GM18498 (cell line): ENCODE measurements around the gene FNBP1L.
"Not testable (repeated sequence)": the region's sequence is repeated elsewhere in the genome, so short reads cannot be mapped to it uniquely, and the experiment has no call there.

Experiments
- ATAC-seq: cut with Tn5 transposase; IDR thresholded peaks from one replicate; pipeline ENCODE4 v1.9.1; 2021; ENCODE audit warnings: mild to moderate bottlenecking, moderate library complexity; ENCODE audit not compliant: unreplicated experiment

FNBP1L gene

GRCh38 chr1:93526431-93526830 is 78.5 kb downstream of the FNBP1L start:
- ATAC-seq = no peak

DNA sequence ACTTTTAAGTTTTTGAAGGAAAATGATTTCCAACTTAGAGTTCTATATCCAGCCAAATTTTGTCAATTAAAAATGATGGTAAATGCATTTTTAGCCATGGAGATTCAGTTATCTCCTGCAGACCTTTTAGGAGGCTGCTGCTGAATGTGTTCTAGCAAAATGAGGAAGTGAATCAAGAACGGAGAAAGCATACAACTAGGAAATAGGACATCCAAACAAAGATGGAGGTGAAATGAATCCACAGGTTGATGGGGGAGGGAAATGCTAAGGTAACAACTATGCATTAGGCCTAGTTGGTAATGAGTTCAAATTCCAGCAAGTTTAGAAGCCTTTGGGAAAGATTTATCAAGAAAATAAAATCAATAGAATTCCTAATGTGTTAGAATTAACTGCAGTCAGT is 80.5 kb downstream of the FNBP1L start:
- no peak for ATAC-seq

GRCh38 chr1:93531193-93531592 is 83.3 kb downstream of the FNBP1L start:
- no peak for ATAC-seq

DNA sequence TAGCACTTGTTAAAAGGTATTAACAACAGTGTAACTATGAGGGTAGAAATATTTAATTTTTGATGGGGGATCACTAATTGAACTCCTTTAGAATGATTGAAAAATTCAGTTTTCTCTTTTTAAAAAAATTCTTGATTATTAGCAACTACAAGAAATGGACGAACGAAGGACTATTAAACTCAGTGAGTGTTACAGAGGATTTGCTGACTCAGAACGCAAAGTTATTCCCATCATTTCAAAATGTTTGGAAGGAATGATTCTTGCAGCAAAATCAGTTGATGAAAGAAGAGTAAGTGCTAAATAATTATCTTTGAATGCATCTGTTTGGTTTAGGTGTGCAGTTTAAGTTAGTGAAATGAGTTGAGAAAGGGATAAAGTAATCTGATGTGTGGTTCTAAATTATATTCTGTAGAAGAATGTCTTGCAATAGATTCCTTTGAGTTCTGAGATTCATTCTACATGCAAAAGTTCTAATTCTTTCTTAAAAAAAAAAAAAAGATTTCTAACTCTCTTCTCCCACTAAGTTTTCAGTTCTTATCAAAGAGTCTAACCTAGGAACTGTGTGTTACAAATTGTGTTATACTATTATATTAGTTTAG is 85.0 kb downstream of the FNBP1L start:
- no peak for ATAC-seq

- ATAC-seq = no peak
These were observed 85.8 kb downstream of the FNBP1L start for GRCh38 chr1:93533677-93534076.

- ATAC-seq = no peak
These were observed 89.5 kb downstream of the FNBP1L start for GRCh38 chr1:93537396-93537795.

GRCh38 chr1:93537924-93538323 is 90.0 kb downstream of the FNBP1L start:
- no peak for ATAC-seq

DNA sequence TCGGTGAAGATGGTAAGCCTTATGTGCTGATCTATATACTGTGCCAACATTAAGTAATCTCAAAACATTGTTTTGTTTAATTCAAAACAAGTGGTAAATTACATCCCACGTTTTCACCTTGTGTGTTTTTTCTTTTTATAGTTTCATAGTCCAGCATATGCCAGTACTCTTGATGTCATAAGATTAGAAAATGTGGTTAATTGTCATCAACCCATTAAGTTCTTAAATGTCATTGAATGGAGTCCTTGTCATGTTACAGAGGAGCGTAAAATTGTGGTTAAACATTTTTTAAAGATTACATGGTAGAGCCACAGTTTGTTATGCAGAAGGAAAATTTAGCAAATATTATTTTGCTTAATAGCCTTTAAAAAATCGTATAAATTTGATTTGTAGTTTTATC is 93.1 kb downstream of the FNBP1L start:
- no peak for ATAC-seq

DNA sequence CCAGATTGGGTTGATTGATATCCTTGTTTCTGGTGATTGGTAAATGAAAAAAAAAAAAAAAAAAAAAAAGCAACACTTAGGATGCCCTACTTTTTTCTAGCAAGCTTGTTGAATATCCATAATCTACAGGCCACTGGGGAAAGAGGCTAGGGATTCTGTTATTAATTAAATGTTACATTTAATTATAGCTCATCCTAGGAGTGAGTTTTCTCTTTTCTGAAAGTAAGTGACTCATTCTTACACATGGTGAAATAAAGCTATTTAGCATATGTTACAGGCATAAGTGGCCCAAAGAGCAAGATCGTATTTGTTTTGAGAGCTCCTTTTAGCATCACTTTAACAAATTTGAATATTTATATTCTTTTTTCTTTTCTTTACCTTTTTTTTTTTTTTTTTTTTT is 94.5 kb downstream of the FNBP1L start:
- no peak for ATAC-seq

- no peak for ATAC-seq
These were observed 98.4 kb downstream of the FNBP1L start for GRCh38 chr1:93546162-93546863.

GRCh38 chr1:93549131-93549530 is 101.2 kb downstream of the FNBP1L start:
- no peak for ATAC-seq

GRCh38 chr1:93549811-93550210 is 101.9 kb downstream of the FNBP1L start:
- ATAC-seq = no peak

- ATAC-seq = no peak
These were observed 105.0 kb downstream of the FNBP1L start for GRCh38 chr1:93552741-93553455.

DNA sequence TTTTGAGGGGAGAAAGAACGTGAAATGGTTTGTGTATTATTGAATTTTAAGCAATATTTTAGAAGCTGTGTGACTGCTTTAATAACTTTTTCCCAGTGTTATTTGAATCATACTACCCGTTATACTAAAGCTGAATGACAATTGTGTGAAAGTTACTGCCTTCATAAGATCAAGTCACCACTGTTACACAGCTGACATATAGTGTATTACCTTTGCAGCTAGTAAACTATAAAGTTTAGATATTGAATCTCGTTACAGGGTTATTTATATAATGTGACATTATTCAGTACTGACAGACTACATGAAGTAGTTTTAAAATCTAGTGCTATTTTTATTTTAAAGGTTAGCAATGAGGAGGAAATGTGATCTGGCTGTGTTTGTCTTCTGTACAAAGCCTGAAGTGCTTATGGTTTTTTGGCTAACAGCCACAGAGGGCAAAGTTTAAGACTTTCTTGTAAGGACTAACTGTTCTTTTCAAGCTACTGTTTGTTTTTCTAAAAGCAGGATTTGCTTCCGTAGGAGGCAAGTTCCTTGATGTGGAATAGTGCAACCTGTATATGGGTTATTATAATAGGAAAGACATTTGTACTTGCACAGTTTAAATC is 106.1 kb downstream of the FNBP1L start:
- ATAC-seq = not testable (repeated sequence)

DNA sequence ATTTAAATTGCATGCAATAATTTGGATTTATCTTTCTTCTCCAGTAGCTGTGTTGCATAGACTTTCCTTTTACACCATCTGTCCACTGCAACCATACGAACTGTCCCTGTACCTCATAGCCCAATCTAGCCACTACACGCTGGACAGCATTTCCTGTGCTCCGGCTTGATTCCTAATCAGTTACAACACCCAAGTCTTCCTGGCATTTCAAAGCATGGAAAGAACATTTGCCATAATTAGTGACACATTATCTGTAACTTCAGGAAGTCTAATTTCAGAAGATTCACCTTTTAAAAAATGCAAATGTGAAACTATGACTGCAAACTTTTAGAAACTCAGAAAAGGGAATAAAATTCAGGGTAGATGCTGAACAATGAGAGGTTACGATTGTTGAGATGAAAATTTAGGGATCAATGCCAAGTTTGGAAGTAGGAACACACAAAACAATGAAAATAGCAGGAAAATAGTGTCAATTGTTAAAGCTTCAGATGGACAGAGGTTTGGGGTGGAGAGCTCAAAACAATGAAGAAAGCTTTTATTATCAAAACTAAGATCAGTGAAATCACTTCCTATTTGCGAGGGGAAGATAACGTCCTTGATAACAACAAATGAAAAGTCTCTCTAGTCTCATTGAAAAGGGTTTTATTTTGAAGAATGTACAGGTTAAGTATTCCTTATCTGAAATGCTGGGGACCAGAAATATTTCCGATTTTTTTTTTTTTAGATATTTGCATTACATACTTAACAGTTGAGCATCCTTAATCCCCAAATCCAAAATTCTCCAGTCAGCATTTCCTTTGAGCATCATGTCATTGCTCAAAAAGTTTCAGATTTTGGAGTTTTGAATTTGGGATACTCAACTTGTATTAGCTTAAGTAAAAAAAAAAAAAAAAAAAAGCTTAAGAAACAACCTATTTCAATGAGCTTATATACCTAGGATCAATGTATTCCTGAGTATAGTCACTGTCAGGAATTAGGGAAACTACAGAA is 107.3 kb downstream of the FNBP1L start:
- ATAC-seq = no peak

GRCh38 chr1:93556291-93556690 is 108.4 kb downstream of the FNBP1L start:
- no peak for ATAC-seq

DNA sequence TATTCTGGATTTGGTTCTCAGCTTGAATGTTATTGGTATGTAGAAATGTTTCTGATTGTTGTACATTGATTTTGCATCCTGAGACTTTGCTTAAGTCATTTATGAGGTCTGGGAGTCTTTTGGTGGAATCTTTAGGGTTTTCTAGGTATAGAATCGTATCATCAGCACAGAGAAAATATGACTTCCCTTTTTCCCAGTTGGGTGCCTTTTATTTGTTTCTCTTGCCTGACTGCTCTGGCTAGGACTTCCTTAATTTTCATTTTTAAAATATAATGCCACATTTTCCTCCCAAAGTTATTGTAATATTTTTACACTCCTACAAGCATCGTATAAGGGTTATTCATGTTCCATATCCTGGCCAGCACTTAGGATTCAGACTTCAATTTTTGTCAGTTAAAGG is 111.1 kb downstream of the FNBP1L start:
- ATAC-seq = no peak

GRCh38 chr1:93559695-93560094 is 111.8 kb downstream of the FNBP1L start:
- ATAC-seq = no peak

DNA sequence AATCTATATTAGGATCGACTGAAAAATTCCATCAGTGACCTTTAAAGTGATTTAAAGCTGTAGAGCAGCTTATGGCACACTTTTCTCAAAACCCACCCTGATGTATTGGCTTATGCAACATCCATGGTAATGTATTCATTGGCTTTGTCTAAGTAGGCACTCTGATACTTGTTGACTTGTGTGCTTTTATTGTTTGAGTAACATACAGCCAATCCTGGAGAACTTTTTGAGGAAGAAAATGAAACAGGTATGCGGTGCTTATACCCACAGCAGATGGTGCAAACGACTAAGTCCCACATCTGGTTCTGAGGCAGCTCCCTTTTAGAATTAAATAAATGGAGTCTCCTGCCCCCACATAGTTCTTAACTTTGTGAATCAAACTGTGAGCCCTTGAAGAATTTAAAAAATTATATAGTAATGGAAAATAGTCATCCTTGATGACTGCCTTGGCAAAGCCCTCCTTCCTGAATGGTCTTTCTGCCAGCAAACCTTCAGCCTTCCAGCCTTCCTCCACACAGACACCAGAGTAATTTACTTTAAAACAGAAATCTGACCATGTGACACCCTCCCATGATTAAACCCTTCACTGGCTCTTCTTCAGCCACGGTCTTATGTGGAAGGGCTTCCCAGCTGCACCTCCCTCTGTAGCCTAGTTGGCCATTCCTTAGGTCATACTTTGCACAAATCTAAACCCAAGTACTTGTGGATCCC is 117.7 kb downstream of the FNBP1L start:
- no peak for ATAC-seq

- ATAC-seq = no peak
These were observed 118.3 kb downstream of the FNBP1L start for GRCh38 chr1:93566227-93566626.
